DND-41 (cell line): ENCODE results near the gene EPB41L2.

Source experiments
- CTCF ChIP-seq: IDR thresholded peaks from 2 replicates; pipeline ENCODE4 v1.5.1; 2012; ENCODE audit warnings: borderline replicate concordance, low read length, moderate library complexity, mild to moderate bottlenecking; ENCODE audit not compliant: poor library complexity, severe bottlenecking; ENCODE audit errors: extremely low read depth
- EZH2 ChIP-seq: IDR thresholded peaks from 3 replicates; pipeline ENCODE4 v1.6.1; 2012; ENCODE audit warnings: borderline replicate concordance, low read depth, mild to moderate bottlenecking, moderate library complexity, low read length, inconsistent platforms; ENCODE audit not compliant: severe bottlenecking

- no peak for TF ChIP-seq CTCF
- TF ChIP-seq EZH2: no peak
Measured at GRCh38 chr6:131052181-131052580, 10.9 kb downstream of the EPB41L2 start.
